H1 (cell line): Measurements from ENCODE around the gene ZSCAN10. TPM values are rescaled to one million over a fixed set of nuclear protein-coding genes. Genes with fewer than 3 reads are reported as not detected.

Experiments used
- CTCF ChIA-PET: fragments of 300-600 bp; sonication (Branson Sonifier 250); formaldehyde crosslinking; loops from one replicate; lab custom pipeline; 2021; ENCODE audit not compliant: partially characterized antibody; lab: Charles Lee
- POLR2A ChIA-PET: fragments of 300-600 bp; sonication (Branson Sonifier 250); formaldehyde crosslinking; loops from one replicate; lab custom pipeline; 2021; ENCODE audit warnings: inconsistent platforms; ENCODE audit not compliant: partially characterized antibody; lab: Charles Lee
- DNase-seq, 2 experiments: peaks; one replicate each; pipeline versions ENCODE4 v3.0.0 to v3.0.0-alpha.2; 2010 to 2022; ENCODE audit warnings: low spot score in 2 of 2, low read depth in 1 of 2, mixed read lengths in 1 of 2
- FAIRE-seq: peaks from 2 replicates; lab custom pipeline; 2011; peaks lifted over from hg19 to GRCh38; lab: Jason Lieb, UNC
- H2AFZ ChIP-seq: 2 replicates; pipeline ENCODE4 v1.8.1; 2012; ENCODE audit warnings: low read length, inconsistent platforms
- H2AK5ac ChIP-seq: 2 replicates; pipeline ENCODE4 v1.6.1; 2013; ENCODE audit warnings: low read depth, low read length
- H2BK120ac ChIP-seq: replicated peaks from 2 replicates; pipeline ENCODE3; 2013; ENCODE audit warnings: low read depth, low read length, inconsistent platforms
- H2BK12ac ChIP-seq: 2 replicates; pipeline ENCODE4 v1.6.1; 2013; ENCODE audit warnings: low read depth, low read length
- H2BK15ac ChIP-seq: 2 replicates; pipeline ENCODE4 v1.6.1; 2013; ENCODE audit warnings: low read length
- H2BK20ac ChIP-seq: 2 replicates; pipeline ENCODE4 v1.6.1; 2013; ENCODE audit warnings: low read length
- H2BK5ac ChIP-seq: 2 replicates; pipeline ENCODE4 v1.6.1; 2013; ENCODE audit warnings: low read depth, low read length
- H3K14ac ChIP-seq: 2 replicates; pipeline ENCODE4 v1.6.1; 2013; ENCODE audit warnings: inconsistent platforms; ENCODE audit not compliant: insufficient read length
- H3K18ac ChIP-seq: 2 replicates; pipeline ENCODE4 v1.6.1; 2013; ENCODE audit warnings: low read length; ENCODE audit errors: extremely low read depth
- H3K23ac ChIP-seq: 2 replicates; pipeline ENCODE4 v1.6.1; 2013; ENCODE audit warnings: inconsistent platforms; ENCODE audit not compliant: insufficient read length
- H3K23me2 ChIP-seq: 2 replicates; pipeline ENCODE4 v1.6.1; 2013; ENCODE audit warnings: low read depth, low read length
- H3K27ac ChIP-seq: 2 replicates; pipeline ENCODE4 v1.6.1; 2011; ENCODE audit warnings: low read depth, low read length, inconsistent platforms
- H3K27me3 ChIP-seq, 4 experiments: replicated peaks in 1 of 4; 1 replicate in 1 of 4; 2 replicates in 3 of 4; pipeline versions ENCODE4 v1.6.1 to v1.8.1; 2011 to 2013; ENCODE audit warnings: low read length in 3 of 4, mild to moderate bottlenecking in 3 of 4, inconsistent platforms in 2 of 4, mixed read lengths in 2 of 4, moderate library complexity in 1 of 4; ENCODE audit not compliant: control insufficient read depth in 3 of 4, insufficient read depth in 3 of 4; ENCODE audit errors: extremely low read depth in 1 of 4
- H3K36me3 ChIP-seq, 4 experiments: 2 replicates each; pipeline versions ENCODE4 v1.6.1 to v1.8.1; 2011 to 2013; ENCODE audit warnings: mild to moderate bottlenecking in 4 of 4, low read length in 3 of 4, moderate library complexity in 2 of 4, control low read depth in 1 of 4, inconsistent platforms in 1 of 4; ENCODE audit not compliant: insufficient read depth in 4 of 4, control insufficient read depth in 2 of 4
- H3K4ac ChIP-seq: replicated peaks from 2 replicates; pipeline ENCODE3; 2013; ENCODE audit warnings: low read length, low read depth, mixed read lengths, inconsistent platforms; ENCODE audit not compliant: insufficient read length
- H3K4me1 ChIP-seq, 4 experiments: replicated peaks in 1 of 4; 1 replicate in 1 of 4; 2 replicates in 3 of 4; pipeline versions ENCODE4 v1.6.1 to v1.8.1; 2011 to 2013; ENCODE audit warnings: low read length in 3 of 4, inconsistent platforms in 2 of 4, mixed read lengths in 1 of 4; ENCODE audit not compliant: insufficient read depth in 4 of 4, control insufficient read depth in 3 of 4
- H3K4me2 ChIP-seq, 2 experiments: 2 replicates each; pipeline versions ENCODE4 v1.6.1 to v1.8.1; 2011 to 2013; ENCODE audit warnings: low read depth in 2 of 2, low read length in 2 of 2, control low read depth in 1 of 2, inconsistent platforms in 1 of 2, mild to moderate bottlenecking in 1 of 2; ENCODE audit not compliant: insufficient read depth in 1 of 2
- H3K4me3 ChIP-seq, 4 experiments: fragments of 200-600, 300-600 bp in 1 of 4; sonication (generic), shearing (Covaris generic), sonication (Bioruptor Twin) in 1 of 4; 2 replicates each; pipeline versions ENCODE4 v1.5.1 to v1.8.1; 2011 to 2016; ENCODE audit warnings: low read length in 4 of 4, low read depth in 3 of 4, control low read depth in 2 of 4, inconsistent platforms in 2 of 4, mild to moderate bottlenecking in 2 of 4, mixed read lengths in 1 of 4, moderate library complexity in 1 of 4; ENCODE audit not compliant: insufficient read depth in 2 of 4; ENCODE audit errors: extremely low read depth in 1 of 4
- H3K56ac ChIP-seq: replicated peaks from 2 replicates; pipeline ENCODE3; 2013; ENCODE audit warnings: low read depth, mild to moderate bottlenecking, mixed read lengths, low read length, inconsistent platforms; ENCODE audit not compliant: insufficient read length
- H3K79me1 ChIP-seq: 2 replicates; pipeline ENCODE4 v1.6.1; 2013; ENCODE audit warnings: low read depth, low read length, control low read depth
- H3K79me2 ChIP-seq, 2 experiments: 2 replicates each; pipeline versions ENCODE4 v1.6.1 to v1.8.1; 2012 to 2013; ENCODE audit warnings: low read length in 2 of 2, mild to moderate bottlenecking in 2 of 2, inconsistent platforms in 1 of 2; ENCODE audit not compliant: insufficient read depth in 2 of 2, control insufficient read depth in 1 of 2
- H3K9ac ChIP-seq, 4 experiments: replicated peaks in 1 of 4; 1 replicate in 1 of 4; 2 replicates in 3 of 4; pipeline versions ENCODE4 v1.6.1 to v1.8.1; 2011 to 2013; ENCODE audit warnings: low read depth in 3 of 4, low read length in 3 of 4, control low read depth in 2 of 4, mild to moderate bottlenecking in 2 of 4, moderate library complexity in 2 of 4, inconsistent platforms in 1 of 4; ENCODE audit errors: extremely low read depth in 1 of 4
- H3K9me3 ChIP-seq, 2 experiments: 2 replicates each; pipeline versions ENCODE4 v1.6.1 to v1.8.1; 2012 to 2013; ENCODE audit warnings: mild to moderate bottlenecking in 2 of 2, moderate library complexity in 2 of 2, control low read depth in 1 of 2, inconsistent platforms in 1 of 2, low read depth in 1 of 2, low read length in 1 of 2, mixed read lengths in 1 of 2; ENCODE audit not compliant: insufficient read depth in 2 of 2
- H4K20me1 ChIP-seq, 2 experiments: replicated peaks in 1 of 2; 2 replicates each; pipeline versions ENCODE3 to v1.8.1; 2011 to 2013; ENCODE audit warnings: inconsistent platforms in 2 of 2, low read length in 2 of 2, mild to moderate bottlenecking in 1 of 2; ENCODE audit not compliant: insufficient read depth in 2 of 2, control insufficient read depth in 1 of 2
- H4K5ac ChIP-seq: 2 replicates; pipeline ENCODE4 v1.6.1; 2013; ENCODE audit warnings: low read length, low read depth, mixed read lengths, inconsistent platforms; ENCODE audit not compliant: insufficient read length
- H4K8ac ChIP-seq: 2 replicates; pipeline ENCODE4 v1.8.0; 2013; ENCODE audit warnings: mild to moderate bottlenecking, moderate library complexity, low read length, inconsistent platforms; ENCODE audit not compliant: insufficient read depth; ENCODE audit errors: extremely low read depth
- H4K91ac ChIP-seq: replicated peaks from 2 replicates; pipeline ENCODE3; 2013; ENCODE audit warnings: low read length, mixed read lengths, inconsistent platforms; ENCODE audit not compliant: insufficient read length
- NRF1 ChIP-seq: IDR thresholded peaks from 2 replicates; pipeline ENCODE4 v1.6.1; 2011; ENCODE audit warnings: mild to moderate bottlenecking, low read depth, low read length, improper control_type of control experiment
- TAF7 ChIP-seq: optimal IDR thresholded peaks from 2 replicates; pipeline ENCODE3; 2011; ENCODE audit warnings: low read depth, mild to moderate bottlenecking, inconsistent platforms, low read length, moderate library complexity, borderline replicate concordance
- WGBS, 2 experiments: shearing (Covaris generic) in 1 of 2; methylation state at CpG; one replicate each; pipeline versions ENCODE4 v1.1.6 to v1.1.7; 2013 to 2015; ENCODE audit warnings: low lambda C conversion rate in 2 of 2, mixed read lengths in 2 of 2, inconsistent platforms in 1 of 2, low coverage in 1 of 2, missing lambda C conversion rate in 1 of 2; ENCODE audit not compliant: insufficient replicate concordance in 2 of 2, insufficient coverage in 1 of 2, insufficient read length in 1 of 2; ENCODE audit errors: extremely low coverage in 1 of 2, missing lambda C conversion rate in 1 of 2; 5-methylcytosine and 5-hydroxymethylcytosine counted together
- polyA plus RNA-seq, 7 experiments: library from polyadenylated mRNA; depleted of rRNA in 3 of 7; stranded (reverse) in 5 of 7; unstranded in 2 of 7; fragments of >200 nt in 5 of 7; fragments of 200-250 nt in 2 of 7; gene quantifications; 1 replicate in 5 of 7; 2 replicates in 1 of 7; 4 replicates in 1 of 7; pipeline versions ENCODE4 v1.2.1 to v1.2.3, GENCODE V29; 2011 to 2013; ENCODE audit warnings: missing spikeins in 2 of 7, mixed read lengths in 2 of 7
- total RNA-seq: library from RNA; stranded (reverse); fragmentation: NEBNext Ultra II Directional; extraction: Animal tissue kit (Norgen Biotek cat#: 25700); gene quantifications from 2 replicates; pipeline ENCODE4 v1.2.1, GENCODE V29; 2021

Gene ZSCAN10
- total and polyA plus RNA-seq, 2 of the 8 experiments (the other 6 are each of a cell fraction or from before 2014, with no cell fraction given): 209 to 314 TPM

GRCh38 chr16:3092501-3092941, 6.6 kb downstream of the ZSCAN10 start:
- Histone ChIP-seq H3K9ac (no peak overlapping the region), H3K23ac (no peak overlapping the region), H2BK15ac (no peak overlapping the region), H3K4me3 (no peak overlapping the region), H3K4me1 (peaks cover 5 to 17% (median 11%) of the 10 kb centered on the region in 4 experiments), H2BK120ac (no peak overlapping the region), H3K56ac (no peak overlapping the region), H3K4ac (no peak overlapping the region), H3K36me3 (peaks cover 28 to 55% (median 39%) of the 10 kb centered on the region in 4 experiments), H2AFZ (no peak overlapping the region), H3K18ac (no peak overlapping the region), H3K9me3 (no peaks in the 10 kb centered on the region), H3K23me2 (peaks cover 8% of the 10 kb centered on the region), H3K14ac (no peak overlapping the region), H4K91ac (no peak overlapping the region), H2BK20ac (no peak overlapping the region), H3K79me2 (peaks cover 10 to 58% of the 10 kb centered on the region in 2 experiments; a peak in 3 of 4 replicates), H2BK12ac (no peak overlapping the region), H4K5ac (no peak overlapping the region), H4K20me1 (peaks cover 10 to 29% of the 10 kb centered on the region in 2 experiments), H2AK5ac (no peak overlapping the region), H4K8ac (no peak overlapping the region), H2BK5ac (no peak overlapping the region), H3K79me1 (peaks cover 7% of the 10 kb centered on the region), H3K27ac (no peak overlapping the region; the same call in 1 of the 2 replicates), H3K27me3 (no peaks in the 10 kb centered on the region), H3K4me2 (no peak overlapping the region)
- ChIA-PET CTCF (interaction anchor here (0.8 to 36.8 kb wide), 9 partner anchors 10 to 74 kb away, joined by 3 to 619 read pairs (median 5); partner anchors contain the start of genes CLDN6, ZNF205 and ZNF213), POLR2A (interaction anchor here (0.8 to 8.3 kb wide), 12 partner anchors 14 to 80 kb away, joined by 3 to 86 read pairs (median 4); partner anchors contain the start of gene ZNF205)
- DNase-seq: no peak
- 88% methylated on average over 20 of the region's 20 CpGs; no CpG with 5 or more reads in 1 of the 2 experiments for WGBS, 2 experiments
- TF ChIP-seq NRF1 (no peak), TAF7 (no peak)
- FAIRE-seq: no peak
